ENCODE results near the gene TCFL5.

Gene TCFL5

GRCh38 chr20:62880147-62880934 is 18.7 kb upstream of the TCFL5 start:
- H3K4me3 ChIP-seq (ENCODE audit: low read depth, low read length) = no peak overlapping the region
- no peak for DNase-seq (ENCODE audit: low read depth)
- TF ChIP-seq CTCF (IDR thresholded peaks at IDR 0.05; ENCODE audit: insufficient read depth, low read depth, low read length, missing control alignments) = no peak

- no peak overlapping the region for H3K4me3 ChIP-seq (ENCODE audit: low read depth, low read length)
- TF ChIP-seq CTCF (IDR thresholded peaks at IDR 0.05; ENCODE audit: insufficient read depth, low read depth, low read length, missing control alignments) = no peak
- DNase-seq (ENCODE audit: low read depth) = no peak
These were observed 17.9 kb upstream of the TCFL5 start for GRCh38 chr20:62879275-62880146.

- no peak for TF ChIP-seq CTCF (IDR thresholded peaks at IDR 0.05; ENCODE audit: insufficient read depth, low read depth, low read length, missing control alignments)
- no peak for DNase-seq (ENCODE audit: low read depth)
- no peak overlapping the region for H3K4me3 ChIP-seq (ENCODE audit: low read depth, low read length)
These were observed 16.8 kb upstream of the TCFL5 start for GRCh38 chr20:62878244-62879038.

GRCh38 chr20:62876902-62877816 is 15.5 kb upstream of the TCFL5 start:
- no peak for DNase-seq (ENCODE audit: low read depth)

GRCh38 chr20:62876501-62876901 is 14.9 kb upstream of the TCFL5 start:
- TF ChIP-seq CTCF (IDR thresholded peaks at IDR 0.05; ENCODE audit: insufficient read depth, low read depth, low read length, missing control alignments) = no peak
- no peak overlapping the region for H3K4me3 ChIP-seq (ENCODE audit: low read depth, low read length)
- no peak for DNase-seq (ENCODE audit: low read depth)

More at GRCh38 chr20:62876902-62877816, 15.5 kb upstream of the TCFL5 start:
- H3K4me3 ChIP-seq (ENCODE audit: low read depth, low read length) = no peak overlapping the region
- no peak for TF ChIP-seq CTCF (IDR thresholded peaks at IDR 0.05; ENCODE audit: insufficient read depth, low read depth, low read length, missing control alignments)

Measured in GM12865 (cell line).